ENCODE measurements around the gene EXOC4.

The EXOC4 gene

DNA sequence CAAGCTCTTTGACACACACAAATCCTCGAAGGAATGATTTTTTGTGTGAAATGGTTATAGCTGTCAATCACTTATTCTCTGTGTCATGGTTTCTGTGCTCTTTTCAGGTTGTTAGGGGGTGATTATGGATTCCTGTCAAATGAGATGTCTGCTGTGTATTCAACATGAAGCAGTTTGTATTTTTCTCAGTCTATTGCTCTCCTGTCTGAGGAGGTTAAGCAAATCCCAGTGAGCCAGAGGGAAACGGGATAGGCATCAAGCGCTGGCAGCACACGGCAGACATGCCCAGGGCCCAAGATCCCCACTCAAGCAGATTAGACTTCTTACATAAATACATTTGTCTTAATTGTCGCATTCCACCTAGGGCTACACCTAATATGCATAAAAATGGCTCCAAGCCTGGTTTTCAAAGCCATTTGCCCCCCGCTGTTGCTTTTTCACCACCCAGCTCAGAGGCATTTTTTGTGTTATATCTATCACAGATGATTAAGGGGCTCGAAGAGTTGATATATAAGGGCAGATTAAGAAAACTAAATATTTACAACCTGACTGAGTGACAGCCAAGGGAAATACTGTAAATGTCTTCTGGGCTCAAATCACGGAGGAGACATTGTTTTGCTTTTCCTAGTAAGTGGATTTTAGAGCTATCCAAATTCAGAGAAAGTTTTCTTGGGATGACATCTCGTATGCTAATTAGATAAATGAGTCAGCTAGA lies 681.5 kb downstream of the EXOC4 start:
- TF ChIP-seq GATA1 (IDR thresholded peaks at IDR 0.05; ENCODE audit: low read depth, low read length) (no peak), POLR2A (IDR thresholded peaks at IDR 0.05; ENCODE audit: low read length) (no peak)
- no peak for DNase-seq

DNA sequence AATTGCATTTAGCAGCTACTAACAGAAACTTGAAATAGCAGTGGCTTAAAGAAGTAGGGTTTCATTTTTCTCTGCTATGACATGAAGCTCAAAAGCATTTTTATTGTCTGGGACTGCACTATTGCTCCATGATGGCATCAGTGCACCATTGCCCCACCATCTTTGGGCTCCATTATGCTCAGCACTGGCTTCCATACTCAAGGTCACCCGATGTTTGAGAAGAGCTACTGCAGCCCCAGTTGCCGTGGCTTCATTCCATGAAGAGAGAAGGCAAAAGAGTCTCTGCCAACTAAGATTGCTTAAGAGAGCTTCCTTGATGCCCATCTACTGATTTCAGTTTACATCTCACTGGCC lies 682.1 kb downstream of the EXOC4 start:
- no peak for DNase-seq
- TF ChIP-seq POLR2A (IDR thresholded peaks at IDR 0.05; ENCODE audit: low read length): no peak
- TF ChIP-seq GATA1 (IDR thresholded peaks at IDR 0.05; ENCODE audit: low read depth, low read length): no peak

DNA sequence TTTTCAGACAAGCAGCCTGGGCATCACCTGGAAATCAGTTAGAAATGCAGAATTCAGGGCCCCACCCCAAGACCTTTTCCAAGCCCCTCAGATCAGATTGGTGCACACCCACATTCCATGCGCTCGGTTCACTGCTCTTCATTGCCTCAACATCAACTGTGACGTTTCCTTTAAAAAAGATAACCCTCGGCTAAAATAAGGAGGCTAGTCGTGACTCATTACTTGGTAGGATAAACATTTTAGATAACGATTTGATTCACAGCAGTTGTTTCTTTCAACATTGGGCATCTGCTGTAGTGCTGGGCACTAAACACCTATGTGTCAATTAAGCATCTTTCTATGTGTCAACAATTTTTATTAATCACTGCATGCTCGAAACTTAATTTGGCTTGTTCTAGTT lies 683.2 kb downstream of the EXOC4 start:
- no peak for DNase-seq
- TF ChIP-seq POLR2A (IDR thresholded peaks at IDR 0.05; ENCODE audit: low read length): no peak
- no peak for TF ChIP-seq GATA1 (IDR thresholded peaks at IDR 0.05; ENCODE audit: low read depth, low read length)

DNA sequence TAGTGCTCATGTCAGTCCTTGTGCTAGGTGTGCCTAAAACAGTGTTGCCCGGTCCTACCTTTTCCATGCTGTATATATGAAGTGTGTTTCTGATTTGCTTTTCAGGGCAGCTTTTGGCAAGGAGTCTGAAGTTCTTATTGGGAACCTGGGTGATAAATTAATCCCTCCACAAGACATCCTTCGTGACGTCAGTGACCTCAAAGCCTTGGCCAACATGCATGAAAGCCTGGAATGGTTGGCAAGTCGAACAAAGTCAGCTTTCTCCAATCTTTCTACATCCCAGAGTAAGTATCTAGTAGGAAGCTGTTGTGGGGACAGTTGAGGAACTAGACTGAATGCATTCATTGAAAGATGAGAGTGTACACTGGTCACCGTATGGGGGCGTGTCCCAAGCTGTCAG lies 684.9 kb downstream of the EXOC4 start:
- TF ChIP-seq GATA1 (IDR thresholded peaks at IDR 0.05; ENCODE audit: low read depth, low read length) (no peak), POLR2A (IDR thresholded peaks at IDR 0.05; ENCODE audit: low read length) (no peak)
- no peak for DNase-seq

DNA sequence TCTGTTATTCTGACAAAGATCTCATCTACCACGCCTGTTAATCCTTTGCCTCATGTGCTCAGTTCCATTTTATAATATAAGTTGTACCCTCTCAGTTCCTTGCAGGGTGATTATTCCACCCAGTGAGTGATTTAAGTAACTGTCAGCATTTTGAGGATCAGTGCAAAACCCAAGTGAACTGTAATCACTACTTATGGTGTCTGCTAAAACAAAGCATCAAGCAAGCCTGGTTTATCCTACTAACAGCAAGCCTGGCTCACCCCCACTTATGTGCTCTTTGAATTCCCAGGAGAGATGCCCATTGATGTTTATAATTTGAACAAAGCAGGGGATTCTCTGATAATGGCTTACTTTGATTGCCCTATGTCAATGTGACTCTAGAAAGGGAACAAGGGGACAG lies 687.5 kb downstream of the EXOC4 start:
- DNase-seq: no peak
- TF ChIP-seq GATA1 (IDR thresholded peaks at IDR 0.05; ENCODE audit: low read depth, low read length) (no peak), POLR2A (IDR thresholded peaks at IDR 0.05; ENCODE audit: low read length) (no peak)

DNA sequence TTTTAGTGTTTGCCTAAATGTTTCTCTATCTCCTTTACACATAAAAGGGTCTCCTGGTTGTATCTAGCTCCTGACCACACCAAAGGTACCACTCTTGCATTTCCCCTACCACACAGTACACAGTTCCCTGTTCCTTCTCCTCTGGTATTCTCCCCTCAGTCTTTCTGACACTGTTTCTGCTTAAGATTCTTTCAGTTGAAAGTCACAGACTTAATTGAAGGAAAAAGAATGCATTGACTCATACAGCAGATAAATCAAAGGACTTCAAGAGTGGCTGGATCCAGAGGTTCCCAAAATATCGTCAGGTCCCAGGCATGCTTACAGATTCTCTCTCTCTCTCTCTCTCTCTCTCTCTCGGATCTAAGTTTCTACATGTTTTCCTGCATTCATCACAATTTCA lies 688.6 kb downstream of the EXOC4 start:
- no peak for DNase-seq
- TF ChIP-seq POLR2A (IDR thresholded peaks at IDR 0.05; ENCODE audit: low read length) (no peak), GATA1 (IDR thresholded peaks at IDR 0.05; ENCODE audit: low read depth, low read length) (no peak)

DNA sequence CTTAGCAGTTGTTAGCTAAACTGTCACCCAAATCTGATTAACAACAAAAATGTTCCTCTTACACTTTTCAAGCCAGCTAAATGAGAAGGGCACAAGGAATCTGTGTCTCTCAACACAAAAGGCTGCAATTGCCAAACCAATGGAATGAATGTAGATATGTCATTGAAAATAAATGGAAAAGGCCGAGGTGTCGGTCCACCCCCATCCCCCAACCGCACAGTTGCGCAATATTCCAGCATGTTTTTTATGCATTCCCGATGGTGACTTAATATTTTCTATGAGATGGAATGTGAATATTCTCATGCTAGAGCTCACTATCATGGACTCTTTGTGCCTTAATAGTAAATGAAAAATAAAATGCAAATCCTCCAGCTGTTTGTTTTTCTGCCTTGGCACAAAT lies 692.6 kb downstream of the EXOC4 start:
- TF ChIP-seq POLR2A (IDR thresholded peaks at IDR 0.05; ENCODE audit: low read length): no peak
- no peak for TF ChIP-seq GATA1 (IDR thresholded peaks at IDR 0.05; ENCODE audit: low read depth, low read length)

DNA sequence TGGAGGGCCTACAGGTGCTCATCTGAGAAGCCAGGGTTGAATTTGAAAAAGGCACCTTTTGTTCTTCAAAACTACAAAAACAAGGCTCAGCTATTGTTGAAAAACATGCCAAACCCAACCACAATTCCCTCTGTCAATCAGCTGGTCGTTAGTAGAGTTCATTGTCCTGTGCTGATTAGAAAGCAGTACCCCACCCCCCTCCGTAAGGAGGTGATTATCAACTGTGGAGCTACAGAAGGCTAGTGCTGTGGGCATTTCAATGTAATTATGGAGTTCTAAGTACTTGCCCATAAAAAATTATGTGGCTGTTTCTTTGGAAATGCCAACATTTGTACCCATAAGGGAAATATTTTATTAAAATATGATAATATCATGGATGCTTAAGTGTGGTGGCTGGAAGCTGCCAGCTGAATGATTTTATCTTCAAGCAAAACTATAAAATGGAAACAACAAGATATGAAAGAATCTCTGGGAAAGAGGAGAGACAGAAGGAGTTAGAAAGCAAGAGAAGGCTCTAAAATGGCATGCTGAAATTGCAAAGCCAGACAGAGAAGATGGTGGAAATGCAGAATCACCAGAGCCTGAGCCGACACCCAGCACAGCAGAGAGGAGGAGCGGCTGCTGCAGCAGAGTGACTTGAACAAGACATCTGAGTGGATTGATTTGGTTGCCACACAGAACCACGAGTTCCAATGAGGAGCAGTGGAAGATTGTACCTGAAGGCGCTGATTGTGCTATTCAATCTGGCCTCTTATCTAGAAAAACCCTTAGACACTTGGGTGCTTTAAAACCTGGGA lies 694.8 kb downstream of the EXOC4 start:
- peak; percentile 29 to 65 for DNase-seq
- TF ChIP-seq POLR2A (IDR thresholded peaks at IDR 0.05; ENCODE audit: low read length) (no peak), GATA1 (IDR thresholded peaks at IDR 0.05; ENCODE audit: low read depth, low read length) (no peak)

More for the DNA sequence above, 692.6 kb downstream of the EXOC4 start:
- no peak for DNase-seq

DNA sequence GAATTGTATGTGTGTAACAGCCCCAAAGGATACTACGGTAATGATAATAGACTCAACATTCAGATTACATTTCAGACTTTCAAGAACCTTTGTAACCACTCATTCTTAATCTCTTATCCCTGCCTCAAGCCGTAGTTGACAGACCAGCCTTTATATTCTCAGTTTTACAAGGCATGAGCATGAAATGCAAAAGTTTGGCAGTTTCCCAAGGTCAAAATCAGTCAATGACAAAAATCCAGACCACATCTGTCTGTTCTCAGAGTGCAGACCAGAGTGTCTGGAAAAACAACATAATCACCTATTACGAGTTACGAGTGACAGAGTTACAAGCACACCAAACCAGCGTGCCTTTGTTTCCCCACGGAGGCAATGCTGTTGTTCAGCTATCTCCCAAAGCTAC lies 695.7 kb downstream of the EXOC4 start:
- DNase-seq: no peak
- no peak for TF ChIP-seq GATA1 (IDR thresholded peaks at IDR 0.05; ENCODE audit: low read depth, low read length)
- TF ChIP-seq POLR2A (IDR thresholded peaks at IDR 0.05; ENCODE audit: low read length): no peak

DNA sequence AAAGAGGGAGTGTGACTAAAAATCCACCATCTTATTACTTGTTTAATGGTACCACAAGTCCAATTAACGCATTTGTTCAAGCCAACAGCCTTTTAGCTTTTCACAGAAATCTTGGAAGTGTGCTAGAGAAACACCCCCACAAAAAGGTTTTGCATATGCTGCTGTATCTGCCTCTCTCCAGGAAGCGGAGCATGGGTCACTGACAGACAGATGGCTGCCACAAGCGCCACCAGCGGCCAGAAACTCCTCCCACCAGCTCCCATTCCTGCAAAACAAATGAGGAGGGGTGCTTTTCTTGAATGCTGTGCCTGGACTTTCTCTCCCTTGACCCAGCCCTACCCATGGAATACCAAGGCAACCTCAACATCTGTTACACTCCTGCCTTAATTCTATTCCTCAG lies 698.0 kb downstream of the EXOC4 start:
- no peak for TF ChIP-seq POLR2A (IDR thresholded peaks at IDR 0.05; ENCODE audit: low read length)
- no peak for TF ChIP-seq GATA1 (IDR thresholded peaks at IDR 0.05; ENCODE audit: low read depth, low read length)
- DNase-seq: no peak

DNA sequence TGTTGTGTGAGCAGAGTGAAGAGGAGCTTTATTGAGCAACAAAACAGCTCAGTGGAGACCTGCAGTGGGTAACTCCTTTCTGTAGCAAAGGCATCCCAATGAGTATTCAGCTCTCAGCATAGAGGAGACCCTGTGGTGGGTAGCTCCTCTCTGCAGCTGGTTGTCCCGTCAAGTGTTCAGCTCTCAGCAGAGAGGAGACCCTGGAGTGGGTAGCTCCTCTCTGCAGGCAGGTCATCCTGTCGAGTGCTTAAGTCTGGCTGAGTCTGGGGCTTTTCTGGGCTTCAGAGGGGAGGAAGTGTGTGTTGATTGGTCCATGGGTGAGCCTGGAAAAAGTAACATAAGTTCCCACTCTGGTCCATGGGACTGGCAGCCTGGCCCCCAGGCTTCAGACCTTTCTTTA lies 702.3 kb downstream of the EXOC4 start:
- DNase-seq: peak in 1 of 2 experiments; percentile 2
- no peak for TF ChIP-seq POLR2A (IDR thresholded peaks at IDR 0.05; ENCODE audit: low read length)
- TF ChIP-seq GATA1 (IDR thresholded peaks at IDR 0.05; ENCODE audit: low read depth, low read length): no peak

DNA sequence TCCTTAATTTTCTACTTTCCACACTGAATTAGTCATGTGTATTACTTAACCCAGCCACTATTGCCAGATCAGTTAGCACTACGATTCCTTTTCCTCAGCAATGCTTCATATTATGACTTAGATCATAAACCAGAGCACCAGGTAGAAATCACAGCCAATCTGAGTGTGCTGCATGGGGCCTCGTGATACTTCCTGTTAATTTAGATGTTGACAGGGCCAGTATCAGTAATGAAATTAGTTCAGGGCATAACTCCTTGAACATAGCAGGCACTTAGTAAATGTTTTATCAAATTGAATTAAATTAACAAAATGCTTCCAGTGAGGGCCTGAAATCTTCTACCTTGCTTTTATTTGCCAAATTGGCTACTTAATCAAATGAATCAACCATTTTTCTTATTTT lies 705.0 kb downstream of the EXOC4 start:
- no peak for DNase-seq
- TF ChIP-seq GATA1 (IDR thresholded peaks at IDR 0.05; ENCODE audit: low read depth, low read length) (no peak), POLR2A (IDR thresholded peaks at IDR 0.05; ENCODE audit: low read length) (no peak)

DNA sequence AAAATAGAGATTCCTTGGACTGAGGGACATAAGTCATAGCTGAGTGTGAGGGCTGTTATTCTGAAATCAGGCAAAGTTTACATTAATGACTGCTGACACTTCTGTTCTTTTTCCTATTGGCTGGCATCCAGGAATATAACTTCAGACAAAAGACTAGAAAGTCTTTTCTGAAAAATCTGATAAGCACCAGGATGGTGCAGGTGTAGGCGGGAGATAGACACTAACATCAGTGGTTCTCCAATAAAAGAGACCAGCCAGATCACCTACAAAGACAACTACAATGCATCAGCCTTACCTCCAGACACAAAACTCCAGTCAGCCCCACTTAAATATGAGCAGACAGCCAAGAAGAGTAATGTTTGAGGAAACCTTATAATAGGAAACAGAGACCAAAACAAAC lies 705.9 kb downstream of the EXOC4 start:
- DNase-seq: no peak
- TF ChIP-seq GATA1 (IDR thresholded peaks at IDR 0.05; ENCODE audit: low read depth, low read length): no peak
- no peak for TF ChIP-seq POLR2A (IDR thresholded peaks at IDR 0.05; ENCODE audit: low read length)

DNA sequence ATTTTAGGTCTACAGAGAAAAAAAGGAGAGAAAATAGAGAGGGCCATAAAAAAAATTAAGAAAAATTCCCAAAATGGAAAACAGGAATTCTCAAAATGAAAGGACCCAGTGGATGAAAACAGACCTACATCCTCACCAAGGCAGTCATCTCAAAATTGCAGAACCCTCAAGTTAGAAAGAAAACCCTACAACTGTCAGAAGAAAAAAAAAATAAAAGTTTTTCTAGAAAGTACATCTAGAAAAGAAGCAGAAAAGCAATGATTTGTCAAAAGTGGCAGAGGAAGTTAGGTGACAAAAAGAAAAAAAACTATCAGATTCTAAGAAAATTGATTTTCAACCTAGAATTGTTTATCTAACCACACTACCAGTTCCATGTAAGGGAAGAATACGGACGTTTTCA lies 706.6 kb downstream of the EXOC4 start:
- TF ChIP-seq POLR2A (IDR thresholded peaks at IDR 0.05; ENCODE audit: low read length) (no peak), GATA1 (IDR thresholded peaks at IDR 0.05; ENCODE audit: low read depth, low read length) (no peak)
- no peak for DNase-seq

DNA sequence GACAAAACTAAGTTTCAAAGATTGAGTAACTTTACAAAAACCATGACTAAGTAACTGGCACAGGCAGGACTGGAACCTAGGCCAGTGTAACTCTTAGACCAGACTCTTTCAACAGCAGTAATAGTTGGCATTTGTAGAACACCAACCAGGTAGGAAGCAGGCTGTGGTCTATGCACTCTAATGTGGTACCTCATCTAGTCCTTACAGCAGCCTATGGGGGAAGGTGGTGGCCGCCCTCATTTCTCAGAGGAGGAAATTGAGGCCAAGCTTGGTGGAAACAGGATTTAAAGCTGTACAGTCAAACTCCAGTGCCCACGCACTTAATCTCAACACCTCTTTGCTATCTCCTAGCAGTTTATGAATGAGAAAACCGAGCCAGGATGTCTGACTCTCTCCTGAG lies 708.8 kb downstream of the EXOC4 start:
- TF ChIP-seq GATA1 (IDR thresholded peaks at IDR 0.05; ENCODE audit: low read depth, low read length): no peak
- no peak for TF ChIP-seq POLR2A (IDR thresholded peaks at IDR 0.05; ENCODE audit: low read length)
- no peak for DNase-seq

Data from erythroblast (primary cell).